ENCODE measurements around the gene WBP11. TPM values are rescaled to one million over a fixed set of nuclear protein-coding genes. Genes with fewer than 3 reads are reported as not detected.

The WBP11 gene
- total and polyA plus RNA-seq, 9 of the 15 experiments (the other 6 are each of a cell fraction or from before 2014, with no cell fraction given): 7.7 to 60.8 (median 24.6) TPM

DNA sequence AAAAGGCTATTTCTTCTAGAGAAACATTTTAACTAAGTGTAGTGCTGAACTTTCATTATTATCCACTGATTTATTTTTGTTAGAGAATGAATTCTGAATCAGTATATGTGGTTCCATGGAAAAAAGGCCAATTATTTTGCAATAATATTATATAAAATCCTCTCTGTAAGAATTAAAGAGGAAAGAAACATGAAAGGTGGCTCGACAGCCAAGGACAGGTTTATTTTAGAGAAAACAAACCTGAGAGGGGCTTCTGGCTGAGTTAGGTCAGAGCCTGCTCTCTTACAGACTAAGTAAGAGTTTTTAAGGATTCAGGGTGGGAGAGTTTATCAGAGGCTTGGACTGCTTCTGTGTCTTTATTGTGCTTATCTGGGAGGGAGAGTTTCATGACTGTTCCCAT is 60.2 kb downstream of the WBP11 start:
- BruUV-seq (replicated peaks): no TSS peak
- no peaks in the 10 kb centered on the region for H3K36me3 ChIP-seq (ENCODE audit: control insufficient read depth, insufficient read depth, low read length)
- no peaks in the 10 kb centered on the region for H3K9me1 ChIP-seq (ENCODE audit: control insufficient read depth, insufficient read depth, low read length)
- no peaks in the 10 kb centered on the region for H4K20me1 ChIP-seq (replicated peaks; ENCODE audit: control insufficient read depth, insufficient read depth, low read length)
- no peak for ATAC-seq
- intact Hi-C loops (cut with micrococcal nuclease) (no loop called here), in situ Hi-C loops (cut with MboI) (no loop called here)
- DNase-seq (ENCODE audit: extremely low read depth in 1 of 4, low spot score in 3 of 4): no peak
- H3K27me3 ChIP-seq (ENCODE audit: control insufficient read depth in 2 of 2, insufficient read depth in 2 of 2, low read length in 2 of 2): no peaks in the 10 kb centered on the region
- WGBS (ENCODE audit: insufficient coverage, low coverage, missing lambda C conversion rate): 0% methylated on average over 1 of the region's 1 CpG
- no peak overlapping the region for H3K4me3 ChIP-seq
- no peak overlapping the region for H3K4me2 ChIP-seq (ENCODE audit: insufficient read depth, low read length)
- CTCF ChIA-PET (ENCODE audit: low intra/inter-chr PET ratio): no interaction called here
- POLR2A ChIA-PET: no interaction called here
- H2AFZ ChIP-seq (ENCODE audit: low read depth, low read length): no peak overlapping the region
- H3K79me2 ChIP-seq (ENCODE audit: control insufficient read depth, insufficient read depth, low read length): no peaks in the 10 kb centered on the region
- H3K9ac ChIP-seq (ENCODE audit: insufficient read depth in 1 of 2, low read depth in 2 of 2, low read length in 2 of 2): no peak overlapping the region
- FAIRE-seq: no peak
- TF ChIP-seq HLTF (IDR thresholded peaks at IDR 0.05): peak; percentile 60; the same call in 1 of the 2 replicates
- TF ChIP-seq, protein P1, sequence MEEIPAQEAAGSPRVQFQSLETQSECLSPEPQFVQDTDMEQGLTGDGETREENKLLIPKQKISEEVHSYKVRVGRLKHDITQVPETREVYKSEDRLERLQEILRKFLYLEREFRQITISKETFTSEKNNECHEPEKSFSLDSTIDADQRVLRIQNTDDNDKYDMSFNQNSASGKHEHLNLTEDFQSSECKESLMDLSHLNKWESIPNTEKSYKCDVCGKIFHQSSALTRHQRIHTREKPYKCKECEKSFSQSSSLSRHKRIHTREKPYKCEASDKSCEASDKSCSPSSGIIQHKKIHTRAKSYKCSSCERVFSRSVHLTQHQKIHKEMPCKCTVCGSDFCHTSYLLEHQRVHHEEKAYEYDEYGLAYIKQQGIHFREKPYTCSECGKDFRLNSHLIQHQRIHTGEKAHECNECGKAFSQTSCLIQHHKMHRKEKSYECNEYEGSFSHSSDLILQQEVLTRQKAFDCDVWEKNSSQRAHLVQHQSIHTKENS (CRISPR knock-in tag; IDR thresholded peaks at IDR 0.05): no peak
- no peaks in the 10 kb centered on the region for H3K4me1 ChIP-seq (replicated peaks in 1 of 2; ENCODE audit: control insufficient read depth in 2 of 2, insufficient read depth in 2 of 2, low read length in 2 of 2)
- H3K27ac ChIP-seq (ENCODE audit: extremely low read depth, low read depth, low read length): no peak overlapping the region
- H3K9me3 ChIP-seq (replicated peaks; ENCODE audit: control insufficient read depth, insufficient read depth, low read depth, low read length): no peaks in the 10 kb centered on the region

DNA sequence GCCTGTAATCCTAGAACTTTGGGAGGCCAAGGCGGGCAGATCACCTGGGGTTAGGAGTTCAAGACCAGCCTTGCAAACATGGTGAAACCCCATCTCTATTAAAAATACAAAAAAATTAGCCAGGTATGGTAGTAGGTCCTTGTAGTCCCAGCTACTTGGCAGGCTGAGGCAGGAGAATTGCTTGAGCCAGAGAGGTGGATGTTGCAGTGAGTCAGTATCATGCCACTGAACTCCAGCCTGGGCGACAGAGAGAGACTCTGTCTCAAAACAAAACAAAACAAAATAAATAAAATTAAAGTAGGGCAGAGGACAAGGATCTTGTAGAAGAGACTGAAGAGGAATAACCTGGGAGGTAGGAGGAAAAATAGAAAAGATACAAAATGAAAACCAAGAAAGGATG is 61.3 kb downstream of the WBP11 start:
- Histone ChIP-seq H3K9ac (ENCODE audit: insufficient read depth in 1 of 2, low read depth in 2 of 2, low read length in 2 of 2) (no peak overlapping the region), H2AFZ (ENCODE audit: low read depth, low read length) (no peak overlapping the region), H3K36me3 (ENCODE audit: control insufficient read depth, insufficient read depth, low read length) (no peaks in the 10 kb centered on the region), H3K27ac (ENCODE audit: extremely low read depth, low read depth, low read length) (no peak overlapping the region), H3K27me3 (ENCODE audit: control insufficient read depth in 2 of 2, insufficient read depth in 2 of 2, low read length in 2 of 2) (no peaks in the 10 kb centered on the region), H4K20me1 (replicated peaks; ENCODE audit: control insufficient read depth, insufficient read depth, low read length) (no peaks in the 10 kb centered on the region), H3K4me1 (replicated peaks in 1 of 2; ENCODE audit: control insufficient read depth in 2 of 2, insufficient read depth in 2 of 2, low read length in 2 of 2) (no peaks in the 10 kb centered on the region), H3K4me3 (no peak overlapping the region), H3K79me2 (ENCODE audit: control insufficient read depth, insufficient read depth, low read length) (no peaks in the 10 kb centered on the region), H3K9me1 (ENCODE audit: control insufficient read depth, insufficient read depth, low read length) (no peaks in the 10 kb centered on the region), H3K9me3 (replicated peaks; ENCODE audit: control insufficient read depth, insufficient read depth, low read depth, low read length) (no peaks in the 10 kb centered on the region), H3K4me2 (ENCODE audit: insufficient read depth, low read length) (no peak overlapping the region)
- no TSS peak for BruUV-seq (replicated peaks)
- 0% methylated on average over 2 of the region's 2 CpGs for WGBS (ENCODE audit: insufficient coverage, low coverage, missing lambda C conversion rate)
- TF ChIP-seq KDM1A (IDR thresholded peaks at IDR 0.05): no peak
- TF ChIP-seq JUN (IDR thresholded peaks at IDR 0.05; ENCODE audit: borderline replicate concordance, low read depth, low read length): no peak
- no peak for TF ChIP-seq JUN (CRISPR knock-in tag; IDR thresholded peaks at IDR 0.05; ENCODE audit: borderline replicate concordance)
- no peak for TF ChIP-seq SUPT5H (IDR thresholded peaks at IDR 0.05)
- no peak for TF ChIP-seq PHB2 (IDR thresholded peaks at IDR 0.05; ENCODE audit: low read depth)
- no peak for TF ChIP-seq CHCHD3 (CRISPR knock-in tag; IDR thresholded peaks at IDR 0.05)
- TF ChIP-seq, protein P2, sequence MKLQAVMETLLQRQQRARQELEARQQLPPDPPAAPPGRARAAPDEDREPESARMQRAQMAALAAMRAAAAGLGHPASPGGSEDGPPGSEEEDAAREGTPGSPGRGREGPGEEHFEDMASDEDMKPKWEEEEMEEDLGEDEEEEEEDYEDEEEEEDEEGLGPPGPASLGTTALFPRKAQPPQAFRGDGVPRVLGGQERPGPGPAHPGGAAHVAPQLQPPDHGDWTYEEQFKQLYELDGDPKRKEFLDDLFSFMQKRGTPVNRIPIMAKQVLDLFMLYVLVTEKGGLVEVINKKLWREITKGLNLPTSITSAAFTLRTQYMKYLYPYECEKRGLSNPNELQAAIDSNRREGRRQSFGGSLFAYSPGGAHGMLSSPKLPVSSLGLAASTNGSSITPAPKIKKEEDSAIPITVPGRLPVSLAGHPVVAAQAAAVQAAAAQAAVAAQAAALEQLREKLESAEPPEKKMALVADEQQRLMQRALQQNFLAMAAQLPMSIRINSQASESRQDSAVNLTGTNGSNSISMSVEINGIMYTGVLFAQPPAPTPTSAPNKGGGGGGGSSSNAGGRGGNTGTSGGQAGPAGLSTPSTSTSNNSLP (IDR thresholded peaks at IDR 0.05; ENCODE audit: borderline replicate concordance, low read depth, low read length): no peak
- TF ChIP-seq BCL6 (CRISPR knock-in tag; IDR thresholded peaks at IDR 0.05): no peak
- no peak for TF ChIP-seq GABPA (tag; conservative IDR thresholded peaks at IDR 0.05; ENCODE audit: low read depth)
- TF ChIP-seq HMG20A (CRISPR knock-in tag; conservative IDR thresholded peaks at IDR 0.05): no peak
- in situ Hi-C loops (cut with MboI): no loop called here
- no peak for DNase-seq (ENCODE audit: extremely low read depth in 1 of 4, low spot score in 3 of 4)
- ATAC-seq: no peak
- no peak for FAIRE-seq
- intact Hi-C loops (cut with micrococcal nuclease): no loop called here
- ChIA-PET CTCF (ENCODE audit: low intra/inter-chr PET ratio) (no interaction called here), POLR2A (no interaction called here)
